GM12878 (cell line): ENCODE measurements around the gene DDX39B. TPM values are rescaled to one million over a fixed set of nuclear protein-coding genes. Genes with fewer than 3 reads are reported as not detected.

Experiments
- ATAC-seq: fragments of 200-7000 bp; cut with Tn5 transposase; 3 replicates; pipeline ENCODE4 v1.9.1; 2020; ENCODE audit warnings: mild to moderate bottlenecking, moderate library complexity
- BruUV-seq: library from RNA; stranded (reverse); fragments of 400-500 nt; replicated peaks from 2 replicates; lab custom pipeline; 2021; lab: Mats Ljungman, UMichigan
- CTCF ChIA-PET: fragments of 300-600 bp; sonication (Branson Sonifier 250); formaldehyde crosslinking; extraction: SDS; loops from one replicate; lab custom pipeline; 2021; ENCODE audit warnings: inconsistent platforms; lab: Yijun Ruan, JAX
- POLR2A ChIA-PET: fragments of 350-600 bp; formaldehyde crosslinking; extraction: SDS; loops from one replicate; lab custom pipeline; 2021; ENCODE audit warnings: inconsistent platforms; lab: Charles Lee
- RAD21 ChIA-PET: fragments of 300-600 bp; sonication (Branson Sonifier 250); formaldehyde crosslinking; loops from one replicate; lab custom pipeline; 2023; ENCODE audit warnings: antibody characterized with exemption; ENCODE audit not compliant: unreplicated experiment; lab: Charles Lee
- SMC1A ChIA-PET: fragments of 300-600 bp; sonication (Branson Sonifier 250); formaldehyde crosslinking; loops from one replicate; lab custom pipeline; 2023; ENCODE audit not compliant: unreplicated experiment, uncharacterized antibody; lab: Charles Lee
- DNase-seq: peaks from one replicate; pipeline ENCODE4 v3.0.0-alpha.2; 2011; ENCODE audit warnings: low read depth, low spot score
- FAIRE-seq: peaks from 3 replicates; lab custom pipeline; 2011; peaks lifted over from hg19 to GRCh38; lab: Jason Lieb, UNC
- H2AFZ ChIP-seq: 2 replicates; pipeline ENCODE4 v1.6.0; 2011; ENCODE audit warnings: low read depth, low read length, control low read depth; ENCODE audit not compliant: control insufficient read depth
- H3K27ac ChIP-seq: 2 replicates; pipeline ENCODE4 v1.5.1; 2011; ENCODE audit warnings: control low read depth; ENCODE audit not compliant: control insufficient read depth, insufficient read depth
- H3K27me3 ChIP-seq, 2 experiments: replicated peaks in 1 of 2; 2 replicates each; pipeline versions ENCODE4 v1.6.0 to v1.6.1; 2011; ENCODE audit warnings: low read length in 1 of 2; ENCODE audit not compliant: control insufficient read depth in 2 of 2, insufficient read depth in 2 of 2
- H3K36me3 ChIP-seq, 2 experiments: 2 replicates each; pipeline ENCODE4 v1.5.1; 2011; ENCODE audit warnings: low read length in 1 of 2; ENCODE audit not compliant: control insufficient read depth in 2 of 2, insufficient read depth in 2 of 2
- H3K4me1 ChIP-seq: 2 replicates; pipeline ENCODE4 v1.6.1; 2011; ENCODE audit warnings: mild to moderate bottlenecking, low read length, moderate library complexity, mixed read lengths; ENCODE audit not compliant: control insufficient read depth, insufficient read depth
- H3K4me2 ChIP-seq: 2 replicates; pipeline ENCODE4 v1.6.0; 2011; ENCODE audit warnings: control low read depth; ENCODE audit not compliant: control insufficient read depth, insufficient read depth
- H3K4me3 ChIP-seq: fragments of 200-600 bp; sonication (generic); 2 replicates; pipeline ENCODE4 v1.5.1; 2016
- H3K79me2 ChIP-seq: 2 replicates; pipeline ENCODE4 v1.6.0; 2011; ENCODE audit warnings: low read length; ENCODE audit not compliant: control insufficient read depth, insufficient read depth
- H3K9ac ChIP-seq: 2 replicates; pipeline ENCODE4 v1.8.0; 2011; ENCODE audit warnings: low read length, control low read depth, mixed read lengths; ENCODE audit not compliant: control insufficient read depth, insufficient read depth
- H3K9me3 ChIP-seq: replicated peaks from 3 replicates; pipeline ENCODE4 v1.5.1; 2011; ENCODE audit warnings: mild to moderate bottlenecking, low read length; ENCODE audit not compliant: control insufficient read depth, insufficient read depth
- H4K20me1 ChIP-seq: 2 replicates; pipeline ENCODE4 v1.6.0; 2011; ENCODE audit not compliant: control insufficient read depth, insufficient read depth
- CEBPZ ChIP-seq: fragments of 150-350 bp; IDR thresholded peaks from 2 replicates; pipeline ENCODE4 v1.6.1; 2016; ENCODE audit warnings: low read depth, low read length
- ETV6 ChIP-seq, 2 experiments: fragments of 450-650 bp in 1 of 2; IDR thresholded peaks in 1 of 2; conservative IDR thresholded peaks in 1 of 2; 2 replicates each; pipeline ENCODE4 v1.6.1; 2014; ENCODE audit warnings: antibody characterized with exemption in 1 of 2, borderline replicate concordance in 1 of 2, low read depth in 1 of 2, mild to moderate bottlenecking in 1 of 2, moderate library complexity in 1 of 2
- PAX8 ChIP-seq: fragments of 450-650 bp; IDR thresholded peaks from 2 replicates; pipeline ENCODE4 v1.6.1; 2017; ENCODE audit warnings: mild to moderate bottlenecking, moderate library complexity
- SREBF2 ChIP-seq: IDR thresholded peaks from 2 replicates; pipeline ENCODE4 v1.6.1; 2012; ENCODE audit warnings: mild to moderate bottlenecking, low read length
- ZBTB4 ChIP-seq: fragments of 450-650 bp; formaldehyde crosslinking; IDR thresholded peaks from 2 replicates; pipeline ENCODE4 v1.4.0; 2022; ENCODE audit warnings: mild to moderate bottlenecking, moderate library complexity
- WGBS: methylation state at CpG from one replicate; pipeline ENCODE4 v1.1.6; 2016; ENCODE audit warnings: low lambda C conversion rate; ENCODE audit not compliant: insufficient replicate concordance, insufficient coverage; ENCODE audit errors: missing lambda C conversion rate; 5-methylcytosine and 5-hydroxymethylcytosine counted together
- in situ Hi-C: fragments of 300-500 bp; cut with MboI; formaldehyde crosslinking; loops from 9 replicates; pipeline ENCODE4 v1.14.3; 2018; ENCODE audit warnings: mixed read lengths
- intact Hi-C: fragments of 100-400 bp; cut with micrococcal nuclease; formaldehyde crosslinking; loops from one replicate; pipeline ENCODE4 v1.14.2; 2022; ENCODE audit not compliant: unreplicated experiment
- polyA plus RNA-seq, 11 experiments: library from polyadenylated mRNA; depleted of rRNA in 4 of 11; unstranded in 6 of 11; stranded (reverse) in 5 of 11; fragments of >200 nt; fragmentation: Nextera tagmentation in 4 of 11; fragmentation: Illumina TruSeq in 1 of 11; extraction: Ambion mirVana in 4 of 11; extraction: Trizol in 1 of 11; gene quantifications; 1 replicate in 1 of 11; 2 replicates in 10 of 11; pipeline versions ENCODE4 v1.2.1 to v1.2.3, GENCODE V29; 2011 to 2016; ENCODE audit warnings: inconsistent platforms in 2 of 11, missing spikeins in 2 of 11, low read depth in 1 of 11
- total RNA-seq, 4 experiments: library from RNA; depleted of rRNA in 3 of 4; stranded (reverse); fragments of >200 nt in 3 of 4; fragmentation: Illumina TruSeq in 1 of 4; extraction: Trizol in 1 of 4; gene quantifications; 2 replicates each; pipeline versions ENCODE4 v1.2.1 to v1.2.3, GENCODE V29; 2013 to 2021

DDX39B gene
- total and polyA plus RNA-seq, 10 of the 15 experiments (the other 5 are each of a cell fraction or from before 2014, with no cell fraction given): 271 to 661 (median 330) TPM

- in situ Hi-C loops: loop anchor here (25.0 kb wide), 2 partner anchors 1042 to 1392 kb away; partner anchors contain the start of genes BRD2 and HLA-DMA
- 50% methylated on average over 1 of the region's 1 CpG for WGBS
Measured at GRCh38 chr6:31569861-31570536, 28.2 kb upstream of the DDX39B start.

More at GRCh38 chr6:31569861-31570536, 28.2 kb upstream of the DDX39B start:
- ChIA-PET CTCF (interaction anchor here (0.7 to 34.8 kb wide), 6 partner anchors 9 to 18 kb away, joined by 4 to 2098 read pairs (median 26); partner anchors contain the start of genes LST1, LTB, NCR3 and TNF), RAD21 (interaction anchor here (1.2 to 5.5 kb wide), 9 partner anchors 11 to 29 kb away, joined by 5 to 62 read pairs (median 13); partner anchors contain the start of genes LTB and NCR3)
- ATAC-seq (no peak), DNase-seq (no peak)
- Histone ChIP-seq H4K20me1 (no peaks in the 10 kb centered on the region), H3K27me3 (no peaks in the 10 kb centered on the region), H3K79me2 (peaks cover 36% of the 10 kb centered on the region), H3K27ac (peak overlapping the region; percentile 4; the same call in 1 of the 2 replicates), H3K9ac (no peak overlapping the region), H2AFZ (no peak overlapping the region)
- no TSS peak for BruUV-seq
- TF ChIP-seq PAX8 (no peak), SREBF2 (no peak), ETV6 (conservative IDR thresholded peaks at IDR 0.05 in 1 of 2, IDR thresholded peaks at IDR 0.05 in 1 of 2; ENCODE audit: borderline replicate concordance in 1 of 2, low read depth in 1 of 2) (no peak), ZBTB4 (CRISPR knock-in tag) (no peak), CEBPZ (no peak)
- TF ChIP-seq, all 136 proteins: peak for 0
- Histone ChIP-seq H3K36me3 (no peaks in the 10 kb centered on the region), H3K9me3 (no peaks in the 10 kb centered on the region), H3K4me3 (peak overlapping the region; percentile 29; the same call in 1 of the 2 replicates), H3K4me2 (peak overlapping the region; percentile 24; the same call in 1 of the 2 replicates), H3K4me1 (peaks cover 70% of the 10 kb centered on the region)
- intact Hi-C loops: no loop called here
- ChIA-PET SMC1A (interaction anchor here (0.7 to 45.5 kb wide), 3 partner anchors 14 to 46 kb away, joined by 3 to 1989 read pairs (median 1989); partner anchors contain the start of genes ATP6V1G2, DDX39B, LST1 and LTA), POLR2A (interaction anchor here (0.9 to 15.1 kb wide), 11 partner anchors 7 to 95 kb away, joined by 3 to 222 read pairs (median 7); partner anchors contain the start of genes ATP6V1G2, GPANK1, LST1 and LTB)
- no peak for FAIRE-seq
